Activated CD8-positive, alpha-beta memory T cell treated with anti-CD3 and anti-CD28 coated beads for 1 hour (primary cell): ENCODE results near the gene TBCD.

Source experiments
- DNase-seq, 2 donors: peaks; one replicate each; pipeline ENCODE4 v3.0.0-alpha.2; 2020; ENCODE audit warnings: low read depth in 1 of 2; ENCODE audit errors: extremely low read depth in 1 of 2

TBCD gene

GRCh38 chr17:82789051-82789592 lies 37.3 kb downstream of the TBCD start:
- no peak for DNase-seq

GRCh38 chr17:82789806-82790205 lies 37.9 kb downstream of the TBCD start:
- no peak for DNase-seq

DNA sequence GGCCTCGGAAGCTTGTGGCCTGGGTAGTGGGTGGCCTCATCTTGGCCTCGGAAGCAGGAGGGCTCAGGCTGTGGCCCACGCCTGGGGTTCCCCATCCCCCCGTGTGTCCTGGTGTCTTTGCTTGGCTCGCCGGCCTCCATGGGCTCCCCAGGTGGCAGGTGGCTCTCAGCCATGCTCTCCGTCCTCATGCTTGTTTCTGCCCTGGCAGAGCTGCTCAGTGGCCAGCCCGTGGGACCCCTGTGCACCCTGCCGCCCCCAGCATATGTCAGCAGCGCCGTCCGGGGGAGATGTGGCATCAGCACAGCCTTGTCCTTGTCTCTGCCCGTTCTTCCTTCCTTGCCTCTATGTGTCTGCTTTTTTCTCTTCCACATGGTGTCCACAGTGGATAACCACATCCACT lies 38.5 kb downstream of the TBCD start:
- no peak for DNase-seq

GRCh38 chr17:82791532-82791931 lies 39.7 kb downstream of the TBCD start:
- no peak for DNase-seq

- no peak for DNase-seq
Measured at GRCh38 chr17:82793974-82794630, 42.2 kb downstream of the TBCD start.

GRCh38 chr17:82794781-82795482 lies 43.1 kb downstream of the TBCD start:
- DNase-seq: no peak

DNA sequence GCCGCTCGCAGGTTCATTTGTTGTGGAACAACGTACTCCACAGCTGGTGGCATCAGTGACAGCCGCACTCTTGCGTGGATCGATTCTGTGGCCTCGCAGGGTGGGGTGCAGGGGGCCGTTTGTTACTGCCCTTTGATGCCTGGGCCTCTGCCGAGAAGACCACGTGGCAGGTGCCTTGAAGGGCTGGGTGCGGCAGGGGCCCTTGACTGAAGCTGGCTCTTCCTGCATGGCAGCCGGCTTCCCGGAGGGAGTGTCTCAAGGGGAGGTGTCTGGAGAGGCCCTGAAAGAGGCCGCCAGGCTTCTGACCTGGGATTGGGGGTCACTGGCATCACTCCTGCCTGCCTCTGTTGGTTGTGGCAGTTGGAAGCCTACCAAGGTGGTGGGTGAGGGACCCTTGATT lies 43.8 kb downstream of the TBCD start:
- DNase-seq: no peak

DNA sequence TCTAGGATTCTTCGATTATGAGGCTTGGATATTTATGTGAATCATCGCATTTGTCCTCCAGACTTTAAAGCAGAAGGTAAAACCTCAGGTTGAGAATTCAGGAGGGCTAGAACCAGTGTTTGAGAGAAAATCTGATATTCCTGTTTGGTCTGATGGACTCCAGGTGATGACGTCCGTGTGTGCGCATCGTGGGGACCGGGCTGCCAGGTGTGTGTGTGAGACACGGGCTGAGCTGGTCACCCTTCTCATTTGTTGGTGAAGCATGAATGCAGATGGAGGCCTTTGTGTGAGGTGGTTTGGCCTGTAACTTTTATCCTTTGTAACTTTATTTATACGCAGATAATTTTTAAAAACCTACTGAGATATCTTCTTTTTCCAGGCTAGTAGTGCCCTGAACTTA lies 45.2 kb downstream of the TBCD start:
- DNase-seq: no peak

DNA sequence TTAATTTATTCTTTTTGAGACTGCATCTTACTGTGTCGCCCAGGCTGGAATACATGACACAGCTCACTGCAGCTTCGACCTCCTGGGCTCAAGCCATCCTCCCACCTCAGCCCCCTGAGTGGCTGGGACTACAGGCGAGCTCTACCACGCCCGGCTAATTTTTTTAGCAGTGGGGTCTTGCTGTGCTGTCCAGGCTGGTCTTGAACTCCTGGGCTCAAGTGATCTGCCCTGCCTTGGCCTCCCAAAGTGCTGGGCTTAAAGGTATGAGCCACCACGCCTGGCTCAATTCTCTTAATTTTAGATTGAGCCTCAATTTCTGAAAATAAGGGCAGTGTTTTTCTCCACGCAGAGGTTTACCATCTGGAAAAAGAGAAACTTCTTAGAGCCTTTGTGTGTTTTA lies 46.9 kb downstream of the TBCD start:
- no peak for DNase-seq

DNA sequence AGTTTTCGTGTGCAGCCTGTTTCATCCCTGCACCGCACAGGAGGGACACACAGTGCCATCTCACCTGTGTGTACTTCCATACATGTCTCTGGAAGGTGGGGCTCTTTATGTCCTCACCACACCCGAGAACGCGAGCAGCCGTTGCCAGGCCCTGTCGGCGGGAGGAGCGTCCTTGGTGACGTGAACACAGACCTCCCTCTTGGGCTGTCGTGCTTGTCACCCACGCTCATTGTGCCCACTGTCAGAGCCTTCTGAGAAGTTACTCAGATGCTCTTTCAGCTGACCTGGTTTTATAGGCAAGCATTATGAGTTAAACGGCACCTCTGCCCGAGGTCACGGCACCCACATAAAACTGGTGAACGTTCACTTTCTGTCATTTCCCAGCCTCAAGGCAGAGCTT lies 47.7 kb downstream of the TBCD start:
- DNase-seq: no peak

DNA sequence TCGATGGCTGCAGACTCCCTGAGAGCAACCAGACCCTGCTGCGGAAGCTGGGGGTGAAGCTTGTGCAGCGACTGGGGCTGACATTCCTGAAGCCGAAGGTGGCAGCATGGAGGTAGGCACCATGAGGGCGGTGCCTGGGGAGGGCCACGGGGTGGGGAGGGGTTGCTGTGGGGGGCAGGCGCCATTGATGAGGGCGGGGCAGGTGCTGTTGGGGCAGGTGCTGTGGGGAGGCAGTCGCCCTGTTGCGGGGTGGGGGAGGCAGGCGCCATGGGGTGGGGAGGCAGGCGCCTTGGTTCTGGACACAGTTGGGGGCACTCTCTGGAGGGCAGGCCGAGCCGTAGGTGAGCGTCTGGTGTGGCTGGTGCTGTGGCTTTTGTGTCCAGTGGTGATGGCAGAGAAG lies 49.0 kb downstream of the TBCD start:
- DNase-seq: no peak

DNA sequence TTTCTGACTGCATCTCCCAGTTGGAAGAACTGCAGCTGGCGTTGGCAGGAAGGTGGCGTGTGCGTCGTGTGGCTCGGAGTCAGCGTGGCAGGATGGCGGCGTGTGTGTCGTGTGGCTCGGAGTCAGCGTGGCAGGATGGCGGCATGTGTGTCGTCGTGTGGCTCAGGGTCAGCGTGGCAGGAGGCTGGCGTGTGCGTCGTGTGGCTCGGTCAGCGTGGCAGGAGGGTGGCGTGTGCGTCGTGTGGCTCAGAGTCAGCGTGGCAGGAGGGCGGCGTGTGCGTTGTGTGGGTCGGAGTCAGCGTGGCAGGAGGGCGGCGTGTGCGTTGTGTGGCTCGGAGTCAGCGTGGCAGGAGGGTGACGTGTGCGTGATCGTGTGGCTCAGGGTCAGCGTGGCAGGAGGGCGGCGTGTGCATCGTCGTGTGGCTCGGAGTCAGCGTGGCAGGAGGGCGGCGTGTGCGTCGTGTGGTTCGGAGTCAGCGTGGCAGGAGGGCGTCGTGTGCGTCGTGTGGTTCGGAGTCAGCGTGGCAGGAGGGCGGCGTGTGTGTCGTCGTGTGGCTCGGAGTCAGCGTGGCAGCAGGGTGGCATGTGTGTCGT lies 49.6 kb downstream of the TBCD start:
- no peak for DNase-seq

- DNase-seq: no peak
Measured at GRCh38 chr17:82802075-82802780, 50.4 kb downstream of the TBCD start.

GRCh38 chr17:82803185-82803584 lies 51.3 kb downstream of the TBCD start:
- no peak for DNase-seq

DNA sequence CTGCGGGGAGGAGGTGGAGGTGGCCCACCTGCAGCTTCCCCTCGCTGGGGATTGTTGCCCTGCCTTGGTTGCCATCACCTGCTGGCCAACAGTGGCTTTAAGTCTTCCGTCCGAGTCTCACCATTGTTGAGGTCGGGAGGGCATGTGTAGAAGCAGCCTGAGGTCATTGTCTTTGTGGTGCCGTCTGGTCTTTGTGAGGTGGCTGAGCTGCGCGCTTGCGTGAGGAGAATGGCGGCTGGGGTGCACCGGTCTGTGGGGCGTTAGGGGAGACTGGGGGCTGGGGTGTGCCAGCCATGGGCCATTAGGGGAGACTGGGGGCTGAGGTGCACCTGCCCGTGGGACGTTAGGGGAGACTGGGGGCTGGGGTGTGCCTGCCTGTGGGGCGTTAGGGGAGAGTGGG lies 51.7 kb downstream of the TBCD start:
- no peak for DNase-seq

DNA sequence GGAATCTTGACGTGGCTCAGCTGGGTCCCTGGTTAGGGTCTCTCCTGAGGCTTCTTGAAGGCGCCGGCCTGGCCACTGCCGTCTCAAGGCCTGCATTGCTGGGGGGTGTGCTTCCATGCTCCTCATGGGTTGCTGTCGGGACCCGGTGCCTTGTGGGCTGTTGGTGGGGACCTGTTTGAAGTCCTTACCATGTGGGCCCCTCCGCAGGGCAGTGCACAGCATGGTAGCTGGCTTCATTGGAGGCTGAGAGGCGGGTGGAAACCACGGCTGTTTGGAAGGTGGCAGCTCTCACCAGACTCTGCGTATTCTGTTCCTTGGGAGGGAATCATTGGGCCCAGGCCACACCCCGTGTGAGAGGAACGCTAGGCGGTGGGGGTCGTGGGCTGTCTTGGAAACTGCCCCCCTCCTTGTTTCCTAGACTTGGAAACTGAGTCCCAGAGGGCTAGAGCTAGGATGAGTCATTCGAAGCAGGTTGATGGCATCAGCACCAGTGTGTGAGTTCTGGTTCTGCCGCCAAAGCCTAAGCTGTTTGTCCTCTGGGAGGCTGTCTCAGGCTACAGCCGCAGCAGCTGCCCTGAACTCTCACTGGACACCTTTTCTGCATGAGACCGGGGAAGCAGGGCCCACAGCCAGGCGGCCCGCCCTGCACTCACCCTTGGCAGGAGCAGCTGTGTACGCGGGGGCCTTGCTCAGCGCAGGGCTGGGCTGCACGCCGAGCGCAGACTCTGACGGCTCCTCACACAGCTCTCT lies 52.8 kb downstream of the TBCD start:
- no peak for DNase-seq

- DNase-seq: no peak
Measured at GRCh38 chr17:82805254-82805653, 53.4 kb downstream of the TBCD start.

- no peak for DNase-seq
Measured at GRCh38 chr17:82805823-82806222, 54.0 kb downstream of the TBCD start.

DNA sequence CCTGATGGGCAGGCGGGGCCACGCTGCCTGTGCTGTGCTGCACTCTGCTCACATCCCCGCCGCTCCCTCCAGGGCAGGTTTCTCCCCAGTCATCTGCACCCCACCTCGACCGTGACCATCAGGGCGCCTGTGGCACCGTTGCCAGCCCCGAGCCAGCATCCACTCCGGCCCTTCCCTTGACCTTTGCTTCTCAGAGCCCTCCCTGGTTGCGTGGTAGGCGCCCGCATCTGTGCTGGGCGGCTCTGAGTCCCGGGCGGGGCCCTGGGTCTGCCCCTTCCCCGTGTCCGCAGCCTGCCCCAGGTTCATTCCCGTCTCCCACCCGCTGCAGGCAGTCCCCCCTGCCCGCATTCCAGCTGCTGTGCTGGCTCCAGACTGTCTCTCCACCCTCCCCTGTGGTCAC lies 54.8 kb downstream of the TBCD start:
- DNase-seq: no peak

DNA sequence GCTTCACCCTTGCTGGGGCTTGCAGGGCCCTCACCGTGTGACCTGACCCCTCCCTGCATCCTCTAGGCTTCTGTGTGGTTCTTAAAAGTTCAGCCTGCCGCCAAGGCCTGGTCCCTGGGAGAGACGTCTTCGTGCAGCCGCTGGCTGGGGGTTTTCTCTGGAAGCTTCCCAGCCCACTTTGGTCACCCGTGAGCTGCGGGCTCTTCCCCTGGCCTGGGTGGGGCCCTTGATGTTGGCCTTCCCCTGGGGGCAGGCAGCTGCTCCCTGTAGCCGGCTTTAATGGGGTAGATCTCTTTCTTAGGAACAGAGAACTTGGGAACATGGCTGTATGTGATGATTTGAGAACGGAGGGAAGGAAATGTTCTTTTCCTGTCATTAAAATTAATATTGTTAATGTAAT lies 55.2 kb downstream of the TBCD start:
- DNase-seq: no peak

DNA sequence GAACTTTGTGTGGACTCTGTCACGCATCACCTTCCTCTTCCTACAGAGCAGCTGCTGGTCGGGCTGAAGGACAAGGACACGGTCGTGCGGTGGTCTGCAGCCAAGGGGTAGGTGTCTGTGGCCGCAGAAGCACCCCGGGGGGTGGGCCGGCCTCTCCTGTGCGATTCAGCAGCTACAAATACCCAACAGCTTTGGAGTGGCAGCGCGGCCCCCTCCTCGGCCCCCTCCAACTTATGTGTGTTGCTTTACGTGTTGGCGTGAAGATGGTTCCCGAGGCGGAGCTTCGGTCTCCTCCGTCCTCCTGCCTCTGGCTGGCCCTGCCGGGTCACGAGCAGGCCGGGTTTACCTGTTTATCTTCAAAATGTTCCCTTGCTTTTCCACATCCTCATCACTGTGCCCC lies 55.7 kb downstream of the TBCD start:
- DNase-seq: no peak
